Measurements from ENCODE around the gene UBE2E1.

Gene UBE2E1

GRCh38 chr3:23885210-23885609, 79.5 kb downstream of the UBE2E1 start:
- H3K9me3 ChIP-seq, result no peaks in the 10 kb centered on the region
- no peak overlapping the region for H3K4me3 ChIP-seq (ENCODE audit: low read depth in 1 of 2, low read length in 1 of 2)
- peak overlapping the region; percentile 32 for H3K27ac ChIP-seq
- peaks cover 32 to 56% of the 10 kb centered on the region in 2 experiments for H3K4me1 ChIP-seq (ENCODE audit: control insufficient read depth in 1 of 2, insufficient read depth in 1 of 2, low read depth in 1 of 2, low read length in 1 of 2)
- H3K27me3 ChIP-seq, result no peaks in the 10 kb centered on the region
- TF ChIP-seq CTCF (IDR thresholded peaks at IDR 0.05), result no peak
- peaks cover 4% of the 10 kb centered on the region for H3K36me3 ChIP-seq

- no peak overlapping the region for H3K4me3 ChIP-seq (ENCODE audit: low read depth in 1 of 2, low read length in 1 of 2)
- TF ChIP-seq CTCF (IDR thresholded peaks at IDR 0.05), result no peak
- no peaks in the 10 kb centered on the region for H3K27me3 ChIP-seq
- peaks cover 4% of the 10 kb centered on the region for H3K36me3 ChIP-seq
- H3K4me1 ChIP-seq (ENCODE audit: control insufficient read depth in 1 of 2, insufficient read depth in 1 of 2, low read depth in 1 of 2, low read length in 1 of 2), result peaks cover 38 to 56% of the 10 kb centered on the region in 2 experiments
- no peaks in the 10 kb centered on the region for H3K9me3 ChIP-seq
- H3K27ac ChIP-seq, result no peak overlapping the region
These were observed 80.6 kb downstream of the UBE2E1 start for GRCh38 chr3:23886311-23886710.

- H3K36me3 ChIP-seq, result no peaks in the 10 kb centered on the region
- peak overlapping the region; percentile 64 for H3K27ac ChIP-seq
- no peaks in the 10 kb centered on the region for H3K27me3 ChIP-seq
- H3K4me1 ChIP-seq (ENCODE audit: control insufficient read depth in 1 of 2, insufficient read depth in 1 of 2, low read depth in 1 of 2, low read length in 1 of 2), result peaks cover 62 to 73% of the 10 kb centered on the region in 2 experiments
- no peaks in the 10 kb centered on the region for H3K9me3 ChIP-seq
- TF ChIP-seq CTCF (IDR thresholded peaks at IDR 0.05), result peak; percentile 77
- no peak overlapping the region for H3K4me3 ChIP-seq (ENCODE audit: low read depth in 1 of 2, low read length in 1 of 2)
These were observed 83.0 kb downstream of the UBE2E1 start for GRCh38 chr3:23888617-23889228.

GRCh38 chr3:23889386-23889785, 83.6 kb downstream of the UBE2E1 start:
- no peak for TF ChIP-seq CTCF (IDR thresholded peaks at IDR 0.05)
- H3K27ac ChIP-seq, result peak overlapping the region; percentile 64

GRCh38 chr3:23889950-23890349, 84.2 kb downstream of the UBE2E1 start:
- Histone ChIP-seq H3K4me1 (ENCODE audit: control insufficient read depth in 1 of 2, insufficient read depth in 1 of 2, low read depth in 1 of 2, low read length in 1 of 2) (peaks cover 60 to 70% of the 10 kb centered on the region in 2 experiments), H3K27ac (peak overlapping the region; percentile 64), H3K36me3 (no peaks in the 10 kb centered on the region), H3K4me3 (ENCODE audit: low read depth in 1 of 2, low read length in 1 of 2) (no peak overlapping the region), H3K9me3 (no peaks in the 10 kb centered on the region), H3K27me3 (no peaks in the 10 kb centered on the region)
- no peak for TF ChIP-seq CTCF (IDR thresholded peaks at IDR 0.05)

More at GRCh38 chr3:23889386-23889785, 83.6 kb downstream of the UBE2E1 start:
- Histone ChIP-seq H3K9me3 (no peaks in the 10 kb centered on the region), H3K4me1 (ENCODE audit: control insufficient read depth in 1 of 2, insufficient read depth in 1 of 2, low read depth in 1 of 2, low read length in 1 of 2) (peaks cover 65 to 76% of the 10 kb centered on the region in 2 experiments), H3K4me3 (ENCODE audit: low read depth in 1 of 2, low read length in 1 of 2) (no peak overlapping the region), H3K36me3 (no peaks in the 10 kb centered on the region), H3K27me3 (no peaks in the 10 kb centered on the region)
